ENCODE results near the gene TSEN15. TPM values are rescaled to one million over a fixed set of nuclear protein-coding genes. Genes with fewer than 3 reads are reported as not detected.

TSEN15 gene
- total and polyA plus RNA-seq, 2 of the 8 experiments (the other 6 are each of a cell fraction or from before 2014, with no cell fraction given): 23.4 to 31.4 TPM

- Histone ChIP-seq H3K4me2 (ENCODE audit: insufficient read depth in 1 of 2, low read depth in 2 of 2, low read length in 2 of 2) (no peak overlapping the region), H2BK120ac (replicated peaks; ENCODE audit: low read depth, low read length) (no peak overlapping the region), H3K23ac (ENCODE audit: insufficient read length) (no peak overlapping the region), H3K4me3 (ENCODE audit: extremely low read depth in 1 of 4, insufficient read depth in 2 of 4, low read depth in 3 of 4, low read length in 4 of 4) (no peak overlapping the region), H3K9ac (replicated peaks in 1 of 4; ENCODE audit: extremely low read depth in 1 of 4, low read depth in 3 of 4, low read length in 3 of 4) (no peak overlapping the region; a peak in 1 of 7 replicates), H3K79me1 (ENCODE audit: low read depth, low read length) (no peaks in the 10 kb centered on the region), H4K5ac (ENCODE audit: insufficient read length, low read depth, low read length) (no peak overlapping the region), H4K91ac (replicated peaks; ENCODE audit: insufficient read length, low read length) (no peak overlapping the region), H3K4ac (replicated peaks; ENCODE audit: insufficient read length, low read depth, low read length) (no peak overlapping the region), H2BK15ac (ENCODE audit: low read length) (no peak overlapping the region), H2AFZ (ENCODE audit: low read length) (no peak overlapping the region), H2AK5ac (ENCODE audit: low read depth, low read length) (no peak overlapping the region), H3K56ac (replicated peaks; ENCODE audit: insufficient read length, low read depth, low read length) (peak overlapping the region; percentile 56), H2BK20ac (ENCODE audit: low read length) (no peak overlapping the region), H3K14ac (ENCODE audit: insufficient read length) (no peak overlapping the region), H2BK12ac (ENCODE audit: low read depth, low read length) (no peak overlapping the region), H3K23me2 (ENCODE audit: low read depth, low read length) (peaks cover 8% of the 10 kb centered on the region; the same call in 1 of the 2 replicates), H4K8ac (ENCODE audit: extremely low read depth, insufficient read depth, low read length) (no peak overlapping the region), H3K4me1 (replicated peaks in 1 of 4; ENCODE audit: control insufficient read depth in 3 of 4, insufficient read depth in 4 of 4, low read length in 3 of 4) (no peaks in the 10 kb centered on the region), H3K79me2 (ENCODE audit: control insufficient read depth in 1 of 2, insufficient read depth in 2 of 2, low read length in 2 of 2) (no peaks in the 10 kb centered on the region), H4K20me1 (replicated peaks in 1 of 2; ENCODE audit: control insufficient read depth in 1 of 2, insufficient read depth in 2 of 2, low read length in 2 of 2) (no peaks in the 10 kb centered on the region), H3K9me3 (ENCODE audit: insufficient read depth in 2 of 2, low read depth in 1 of 2, low read length in 1 of 2) (no peaks in the 10 kb centered on the region), H3K36me3 (ENCODE audit: control insufficient read depth in 2 of 4, insufficient read depth in 4 of 4, low read length in 3 of 4) (no peaks in the 10 kb centered on the region), H2BK5ac (ENCODE audit: low read depth, low read length) (no peak overlapping the region), H3K27me3 (replicated peaks in 1 of 4; ENCODE audit: control insufficient read depth in 3 of 4, extremely low read depth in 1 of 4, insufficient read depth in 3 of 4, low read length in 3 of 4) (no peaks in the 10 kb centered on the region), H3K27ac (ENCODE audit: low read depth, low read length) (no peak overlapping the region), H3K18ac (ENCODE audit: extremely low read depth, low read length) (no peak overlapping the region)
- TF ChIP-seq RAD21 (IDR thresholded peaks at IDR 0.05 in 1 of 2, conservative IDR thresholded peaks at IDR 0.05 in 1 of 2; ENCODE audit: low read depth in 2 of 2, low read length in 2 of 2): peak; percentile 31 to 42
- no peak for TF ChIP-seq FOSL1 (IDR thresholded peaks at IDR 0.05; ENCODE audit: insufficient read depth, low read depth, low read length)
- no peak for TF ChIP-seq RXRA (IDR thresholded peaks at IDR 0.05; ENCODE audit: insufficient read depth, low read depth, low read length)
- TF ChIP-seq, protein P1, sequence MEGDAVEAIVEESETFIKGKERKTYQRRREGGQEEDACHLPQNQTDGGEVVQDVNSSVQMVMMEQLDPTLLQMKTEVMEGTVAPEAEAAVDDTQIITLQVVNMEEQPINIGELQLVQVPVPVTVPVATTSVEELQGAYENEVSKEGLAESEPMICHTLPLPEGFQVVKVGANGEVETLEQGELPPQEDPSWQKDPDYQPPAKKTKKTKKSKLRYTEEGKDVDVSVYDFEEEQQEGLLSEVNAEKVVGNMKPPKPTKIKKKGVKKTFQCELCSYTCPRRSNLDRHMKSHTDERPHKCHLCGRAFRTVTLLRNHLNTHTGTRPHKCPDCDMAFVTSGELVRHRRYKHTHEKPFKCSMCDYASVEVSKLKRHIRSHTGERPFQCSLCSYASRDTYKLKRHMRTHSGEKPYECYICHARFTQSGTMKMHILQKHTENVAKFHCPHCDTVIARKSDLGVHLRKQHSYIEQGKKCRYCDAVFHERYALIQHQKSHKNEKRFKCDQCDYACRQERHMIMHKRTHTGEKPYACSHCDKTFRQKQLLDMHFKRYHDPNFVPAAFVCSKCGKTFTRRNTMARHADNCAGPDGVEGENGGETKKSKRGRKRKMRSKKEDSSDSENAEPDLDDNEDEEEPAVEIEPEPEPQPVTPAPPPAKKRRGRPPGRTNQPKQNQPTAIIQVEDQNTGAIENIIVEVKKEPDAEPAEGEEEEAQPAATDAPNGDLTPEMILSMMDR (IDR thresholded peaks at IDR 0.05; ENCODE audit: control extremely low read depth in 1 of 3, insufficient read depth in 1 of 3, low read depth in 1 of 3, low read length in 3 of 3): peak in 2 of 3 experiments; percentile 15 to 23; a peak in 2 of 4 replicates
- no peak for FAIRE-seq
- DNase-seq (ENCODE audit: low read depth in 1 of 2, low spot score in 2 of 2): no peak
- ChIA-PET CTCF (ENCODE audit: partially characterized antibody) (no interaction called here), POLR2A (ENCODE audit: partially characterized antibody) (no interaction called here)
- WGBS, 2 experiments (ENCODE audit: extremely low coverage in 1 of 2, insufficient coverage in 1 of 2, insufficient read length in 1 of 2, insufficient replicate concordance in 2 of 2, low coverage in 1 of 2, low lambda C conversion rate in 2 of 2, missing lambda C conversion rate in 1 of 2): 85 to 100% methylated on average over 4 to 8 of the region's 11 CpGs
Observed at GRCh38 chr1:184110272-184111204, 59.0 kb downstream of the TSEN15 start.

Measured in H1 (cell line).